ENCODE measurements around the gene DLX2.

DLX2 gene

GRCh38 chr2:172095146-172095904, 7.4 kb downstream of the DLX2 start:
- DNase-seq (ENCODE audit: insufficient read length, low spot score), result peak; percentile 64
- peak; percentile 90 for FAIRE-seq

GRCh38 chr2:172094294-172095145, 8.2 kb downstream of the DLX2 start:
- DNase-seq (ENCODE audit: insufficient read length, low spot score), result peak; percentile 50
- FAIRE-seq, result no peak

GRCh38 chr2:172093416-172094293, 9.0 kb downstream of the DLX2 start:
- FAIRE-seq (no peak), DNase-seq (ENCODE audit: insufficient read length, low spot score) (no peak)

- DNase-seq (ENCODE audit: insufficient read length, low spot score) (no peak), FAIRE-seq (no peak)
Observed at GRCh38 chr2:172092716-172093415, 9.8 kb downstream of the DLX2 start.

- FAIRE-seq (no peak), DNase-seq (ENCODE audit: insufficient read length, low spot score) (no peak)
Observed at GRCh38 chr2:172091761-172092566, 10.7 kb downstream of the DLX2 start.

- DNase-seq (ENCODE audit: insufficient read length, low spot score) (no peak), FAIRE-seq (no peak)
Observed at GRCh38 chr2:172091000-172091641, 11.6 kb downstream of the DLX2 start.

- FAIRE-seq (no peak), DNase-seq (ENCODE audit: insufficient read length, low spot score) (no peak)
Observed at GRCh38 chr2:172090044-172090961, 12.4 kb downstream of the DLX2 start.

- no peak for FAIRE-seq
- no peak for DNase-seq (ENCODE audit: insufficient read length, low spot score)
Observed at GRCh38 chr2:172089633-172090032, 13.1 kb downstream of the DLX2 start.

GRCh38 chr2:172089005-172089504, 13.6 kb downstream of the DLX2 start:
- FAIRE-seq, result no peak

GRCh38 chr2:172088245-172089004, 14.3 kb downstream of the DLX2 start:
- FAIRE-seq, result no peak
- DNase-seq (ENCODE audit: insufficient read length, low spot score), result no peak

More at GRCh38 chr2:172089005-172089504, 13.6 kb downstream of the DLX2 start:
- no peak for DNase-seq (ENCODE audit: insufficient read length, low spot score)

GRCh38 chr2:172087780-172088244, 14.9 kb downstream of the DLX2 start:
- no peak for FAIRE-seq
- DNase-seq (ENCODE audit: insufficient read length, low spot score), result no peak

GRCh38 chr2:172087207-172087779, 15.4 kb downstream of the DLX2 start:
- FAIRE-seq, result no peak
- DNase-seq (ENCODE audit: insufficient read length, low spot score), result no peak

- no peak for DNase-seq (ENCODE audit: insufficient read length, low spot score)
- FAIRE-seq, result no peak
Observed at GRCh38 chr2:172086241-172087206, 16.2 kb downstream of the DLX2 start.

GRCh38 chr2:172085460-172086159, 17.1 kb downstream of the DLX2 start, which contains the start of gene DLX1:
DLX1 (plus strand) TSS chr2:172085507; CDS start chr2:172085678, 171 bp downstream.
- FAIRE-seq (peak; percentile 54), DNase-seq (ENCODE audit: insufficient read length, low spot score) (peak; percentile 52)
